Kasumi-1 (cell line): ENCODE measurements around the gene SENP6.
"Not testable (repeated sequence)": the region's sequence is repeated elsewhere in the genome, so short reads cannot be mapped to it uniquely, and the experiment has no call there.

Experiments used
- DNase-seq, 2 experiments: peaks; one replicate each; lab custom pipeline; 2025; lab: John Stamatoyannopoulos, UW

Gene SENP6

DNA sequence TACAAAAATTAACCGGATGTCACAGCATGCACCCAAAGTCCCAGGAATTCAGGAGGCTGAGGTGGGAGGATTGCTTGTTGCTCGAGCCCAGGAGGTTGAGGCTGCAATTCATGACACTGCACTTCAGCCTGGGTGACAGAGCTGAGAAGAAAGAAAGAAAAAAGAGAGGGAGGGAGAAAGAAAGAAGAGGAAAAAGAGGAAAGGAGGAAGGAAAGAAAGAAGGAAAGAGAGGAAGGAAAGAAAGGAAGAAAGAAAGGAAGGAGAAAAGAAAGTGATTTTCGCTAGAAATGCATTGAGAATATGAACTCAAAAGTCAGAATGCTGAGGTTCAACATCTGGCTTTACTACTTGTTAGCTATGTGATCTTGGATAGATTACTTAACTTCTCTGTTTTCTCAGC, 6.6 kb downstream of the SENP6 start:
- peak in 1 of 2 experiments; percentile 13 for DNase-seq

GRCh38 chr6:75608956-75609533, 7.4 kb downstream of the SENP6 start:
- DNase-seq, result peak; percentile 95 to 96

GRCh38 chr6:75609639-75610590, 8.2 kb downstream of the SENP6 start:
- no peak for DNase-seq

GRCh38 chr6:75611011-75611701, 9.5 kb downstream of the SENP6 start:
- DNase-seq, result peak in 1 of 2 experiments; percentile 6

DNA sequence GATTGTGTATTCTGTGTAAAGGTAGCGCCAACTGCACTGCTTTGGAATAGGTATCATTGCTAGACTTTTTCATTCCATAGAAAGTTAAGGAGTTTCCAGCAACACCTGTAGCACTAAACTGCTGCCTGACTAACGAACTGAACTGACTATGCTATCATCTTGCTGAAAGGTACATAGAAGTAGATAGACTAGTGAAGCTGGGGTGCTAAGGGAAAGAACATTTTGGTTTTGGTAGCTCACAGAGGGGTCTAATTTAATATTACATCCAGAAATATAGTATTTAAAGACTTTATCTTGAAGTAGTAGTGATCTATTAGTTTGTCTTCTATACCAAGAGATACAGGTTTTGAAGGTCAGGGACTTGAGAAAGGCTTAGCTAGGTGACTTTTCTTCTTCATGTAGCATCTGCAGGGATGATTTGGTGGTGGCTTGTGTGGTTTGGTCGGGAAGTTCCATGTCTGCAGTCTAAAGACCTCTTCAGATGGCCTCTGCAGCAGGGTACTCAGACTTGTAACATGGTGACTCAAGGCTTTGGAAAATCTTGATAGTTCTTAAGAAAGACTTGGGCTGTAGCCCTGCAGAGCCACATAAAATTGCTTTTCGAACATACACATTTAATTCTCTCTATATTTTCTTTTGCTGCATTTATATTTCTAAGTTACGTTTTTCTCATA, 10.2 kb downstream of the SENP6 start:
- peak in 1 of 2 experiments; percentile 15 for DNase-seq

GRCh38 chr6:75612434-75612833, 10.8 kb downstream of the SENP6 start:
- DNase-seq, result no peak

DNA sequence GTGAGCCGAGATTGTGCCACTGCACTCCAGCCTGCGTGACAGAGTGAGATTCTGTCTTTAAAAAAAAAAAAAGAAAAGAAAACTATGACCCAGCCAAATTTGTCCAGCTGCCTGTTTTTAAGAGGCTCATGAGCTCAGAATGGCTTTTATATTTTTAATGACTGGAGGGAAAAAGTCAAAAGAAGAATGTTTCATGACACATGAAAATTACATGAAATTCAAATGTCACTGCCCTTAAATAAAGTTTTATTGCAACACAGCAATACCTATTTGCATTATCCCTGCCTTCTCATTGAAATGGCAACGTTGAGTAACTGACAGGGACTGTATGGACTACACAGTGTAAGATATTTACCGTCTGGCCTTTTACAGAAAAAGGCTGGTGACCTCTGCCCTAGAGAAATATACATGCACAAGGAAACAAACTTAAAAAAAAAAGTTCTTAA, 11.4 kb downstream of the SENP6 start:
- DNase-seq, result no peak

GRCh38 chr6:75618437-75618836, 16.8 kb downstream of the SENP6 start:
- no peak for DNase-seq

DNA sequence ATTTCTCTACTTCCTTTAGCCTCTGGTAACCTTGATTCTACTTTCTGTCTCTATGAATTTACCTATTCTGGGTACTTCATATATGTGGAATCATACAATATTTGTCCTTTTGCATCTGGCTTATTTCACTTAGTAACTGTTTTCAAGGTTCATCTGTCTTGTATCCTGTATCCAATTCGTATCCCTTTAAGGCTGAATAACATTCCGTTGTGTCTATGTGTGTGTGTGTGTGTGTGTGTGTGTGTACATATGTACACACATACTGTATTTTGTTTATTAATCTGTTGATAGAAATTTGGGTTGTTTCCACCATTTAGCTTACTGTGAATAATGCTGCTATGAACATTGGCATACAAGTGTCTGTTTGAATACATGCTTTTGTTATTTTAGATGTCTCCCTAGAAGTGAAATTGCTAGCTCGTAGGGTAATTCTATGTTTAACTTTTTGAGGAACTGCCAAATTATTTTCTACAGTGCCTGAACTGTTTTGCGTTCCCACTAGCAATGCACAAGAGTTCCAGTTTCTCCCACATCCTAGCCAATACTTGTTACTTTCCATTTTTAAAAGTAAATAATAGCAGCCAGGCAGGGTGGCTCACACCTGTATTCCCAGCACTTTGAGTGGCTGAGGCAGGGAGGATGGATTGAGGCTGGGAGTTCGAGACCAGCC, 17.7 kb downstream of the SENP6 start:
- DNase-seq, result peak in 1 of 2 experiments; percentile 14

DNA sequence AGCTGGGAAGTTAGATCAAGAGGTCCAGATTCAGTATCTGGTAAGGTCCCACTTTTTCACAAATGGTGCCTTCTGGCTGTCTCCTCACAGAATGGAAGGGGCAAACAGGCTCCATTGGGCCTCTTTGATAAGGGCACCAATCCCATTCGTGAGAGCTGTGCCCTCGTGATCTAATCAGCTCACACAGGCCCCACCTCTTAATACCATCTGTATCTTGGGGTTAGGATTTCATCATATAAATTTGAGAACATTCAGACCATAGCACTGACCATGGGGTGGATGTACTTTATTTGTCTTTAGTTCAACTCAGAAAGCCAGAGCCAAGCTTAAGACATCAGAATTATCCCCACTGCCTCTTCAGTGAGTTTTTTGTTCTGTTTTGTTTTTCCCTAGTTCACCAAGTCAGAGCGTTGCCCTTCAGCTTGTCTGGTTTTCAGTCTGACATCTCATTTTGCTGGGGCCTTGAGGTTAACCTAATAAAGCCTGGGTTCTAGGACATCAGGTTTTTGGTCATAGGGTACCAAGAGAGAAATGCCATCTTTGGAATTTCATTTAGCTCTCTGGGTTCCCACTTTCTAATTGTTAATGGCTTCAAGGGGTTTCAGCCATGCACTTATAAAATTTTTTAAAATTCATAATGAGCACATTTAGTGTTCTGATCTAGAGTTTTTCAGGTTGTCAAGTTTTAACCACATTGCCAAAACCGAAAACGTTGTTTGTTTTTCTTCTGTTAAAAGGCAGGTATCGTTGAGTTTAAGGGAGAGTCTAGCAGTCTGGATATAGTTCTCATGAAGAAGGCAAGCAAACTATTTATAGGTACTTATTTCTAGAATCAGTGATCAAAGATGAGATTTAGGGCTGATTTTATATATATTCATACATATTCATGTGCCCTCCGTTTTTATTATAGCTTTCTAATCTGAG, 19.0 kb downstream of the SENP6 start:
- DNase-seq, result no peak

GRCh38 chr6:75621846-75622245, 20.2 kb downstream of the SENP6 start:
- no peak for DNase-seq

DNA sequence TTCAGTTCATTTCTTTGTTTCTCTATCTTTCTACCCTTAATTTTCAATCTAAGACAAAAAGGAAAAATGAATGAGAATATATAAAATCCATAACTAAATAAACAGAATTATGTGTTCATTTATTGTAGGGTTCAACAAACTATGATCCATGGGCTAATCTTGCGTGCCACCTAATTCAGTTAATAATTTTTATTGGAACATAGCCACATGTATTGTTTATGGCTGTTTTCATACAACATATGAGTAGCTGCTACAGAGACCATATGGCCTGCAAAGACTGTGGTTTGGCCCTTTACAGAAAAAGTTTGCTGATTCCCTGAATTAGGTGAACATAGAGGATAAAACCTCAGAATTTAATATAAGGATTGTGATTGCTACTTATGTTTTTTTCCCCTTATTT, 21.8 kb downstream of the SENP6 start:
- no peak for DNase-seq

DNA sequence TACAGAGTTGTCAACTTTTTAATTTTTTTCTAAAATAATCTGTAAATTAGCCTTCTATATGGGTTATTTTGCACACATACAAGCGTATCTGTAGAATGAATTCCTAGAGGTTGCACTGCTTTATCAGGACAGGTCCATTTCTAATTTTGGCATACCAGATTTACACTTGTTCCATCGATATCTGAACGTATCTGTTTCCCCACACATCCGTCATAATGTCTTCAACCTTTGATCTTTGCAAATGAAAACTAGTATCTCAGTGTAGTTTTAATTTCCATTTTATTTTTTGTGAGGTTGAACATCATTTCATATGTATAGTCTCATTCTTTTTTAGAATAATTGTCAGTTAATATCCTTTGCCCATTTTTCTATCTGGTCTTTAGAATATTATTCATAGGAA, 22.7 kb downstream of the SENP6 start:
- DNase-seq, result no peak

DNA sequence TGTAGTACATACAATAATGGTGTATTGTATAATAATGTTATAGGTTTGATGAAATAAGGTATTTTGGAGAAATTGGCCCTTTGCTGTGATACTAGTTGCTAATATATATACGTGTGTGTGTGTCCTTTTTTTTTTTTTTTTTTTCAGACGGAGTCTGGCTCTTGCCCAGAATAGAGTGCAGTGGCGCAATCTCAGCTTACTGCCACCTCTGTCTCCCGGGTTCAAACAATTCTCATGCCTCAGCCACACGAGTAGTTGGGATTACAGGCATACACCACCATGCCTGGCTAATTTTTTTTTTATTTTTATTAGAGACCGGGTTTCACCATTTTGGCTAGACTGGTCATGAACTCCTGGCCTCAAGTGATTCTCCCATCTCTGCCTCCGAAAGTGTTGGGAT, 23.3 kb downstream of the SENP6 start:
- DNase-seq, result no peak

DNA sequence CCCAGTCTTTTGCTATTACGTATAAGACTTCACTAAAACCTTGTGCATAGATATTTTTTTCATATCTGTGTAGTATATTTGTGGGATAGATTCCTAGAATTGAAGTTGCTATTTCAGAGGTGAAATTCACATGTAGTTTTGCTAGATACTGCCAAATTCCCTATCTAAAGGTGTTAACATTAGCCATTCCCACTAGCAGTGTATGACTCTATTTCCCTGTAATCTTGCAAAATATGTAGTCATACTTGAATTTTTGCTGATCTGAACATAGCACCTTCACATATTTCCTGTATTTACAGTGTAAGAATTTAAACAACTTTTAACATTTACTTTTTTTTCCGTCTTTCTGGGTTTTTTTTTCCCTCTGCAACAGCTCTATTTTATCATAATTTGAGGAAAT, 24.9 kb downstream of the SENP6 start:
- DNase-seq, result no peak

GRCh38 chr6:75627708-75628107, 26.0 kb downstream of the SENP6 start:
- DNase-seq, result not testable (repeated sequence)

DNA sequence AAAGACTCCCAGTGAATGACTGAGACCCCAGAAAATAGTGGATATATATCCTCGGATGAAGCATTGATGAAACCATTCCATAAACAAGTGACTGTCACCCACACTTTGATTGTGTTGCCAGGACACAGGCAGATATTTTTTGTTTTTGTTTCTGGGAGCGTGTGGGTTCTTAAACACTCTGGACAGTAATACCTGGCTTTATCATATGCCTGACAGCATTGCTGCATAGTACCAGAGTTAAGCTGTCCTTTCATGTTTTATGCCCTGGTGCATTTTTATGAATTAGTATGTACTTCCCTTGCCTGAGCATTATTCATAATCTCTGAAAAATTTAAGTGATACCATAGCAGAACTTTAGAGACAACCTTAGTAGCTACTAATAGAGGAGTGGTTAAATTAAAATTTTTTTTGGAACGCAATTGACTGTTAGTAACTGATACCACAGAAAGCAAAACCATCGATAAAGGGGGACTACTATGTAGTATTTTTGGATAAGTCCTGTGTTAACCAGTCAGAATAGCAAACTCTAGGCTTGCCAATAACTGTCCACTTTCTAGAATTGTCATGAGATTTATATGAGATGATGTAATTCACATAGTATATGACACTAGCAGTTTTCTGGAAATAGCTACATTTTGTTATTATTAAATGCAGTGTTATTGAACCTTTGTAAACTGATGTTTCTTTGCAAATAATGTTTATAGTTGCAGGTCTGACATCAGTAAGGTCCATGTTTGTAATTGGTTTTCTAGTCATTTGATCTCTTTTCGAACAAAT, 30.4 kb downstream of the SENP6 start:
- no peak for DNase-seq

GRCh38 chr6:75633045-75633444, 31.4 kb downstream of the SENP6 start:
- no peak for DNase-seq

DNA sequence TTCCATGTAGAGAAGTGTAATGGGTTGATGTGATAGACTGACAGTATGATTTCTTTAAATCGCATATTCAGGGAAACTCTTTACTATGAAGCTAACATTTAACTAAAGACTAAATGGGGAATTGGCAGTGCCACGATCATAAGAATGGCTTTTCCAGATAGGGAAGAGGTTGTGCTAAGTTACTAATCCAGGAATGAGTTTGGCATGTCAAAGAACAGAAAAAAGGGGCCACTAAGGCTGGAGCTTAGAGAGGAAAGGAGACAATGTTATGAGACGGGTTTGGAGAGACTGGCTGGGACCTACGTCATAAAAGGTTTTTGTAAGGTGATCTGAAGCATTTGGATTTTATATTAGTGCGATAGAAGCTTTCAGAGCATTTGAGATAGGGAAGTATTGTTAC, 40.6 kb downstream of the SENP6 start:
- no peak for DNase-seq

DNA sequence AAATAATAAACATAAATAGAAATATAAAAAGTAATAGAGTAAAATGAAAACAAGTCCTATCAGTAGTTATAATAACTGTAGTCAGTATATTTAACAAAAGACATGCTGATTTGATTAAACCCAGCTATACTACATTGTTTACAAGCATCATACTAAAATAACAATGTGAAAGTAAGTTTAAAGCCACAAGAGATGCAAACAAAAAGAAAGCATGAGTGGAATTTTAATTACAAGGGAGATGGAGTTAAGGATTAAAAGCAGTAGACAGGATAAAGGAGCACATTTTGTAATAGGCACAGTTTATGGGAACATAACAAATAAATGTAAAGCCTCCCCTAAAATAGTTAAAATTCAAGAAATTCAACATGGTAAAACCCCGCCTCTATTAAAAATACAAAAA, 41.5 kb downstream of the SENP6 start:
- DNase-seq, result no peak
